ENCODE results near the gene TAF1A.

The TAF1A gene

GRCh38 chr1:222596696-222597095, 7.0 kb upstream of the TAF1A start:
- DNase-seq (ENCODE audit: low read depth), result no peak

GRCh38 chr1:222594789-222595188, 5.1 kb upstream of the TAF1A start:
- DNase-seq (ENCODE audit: low read depth), result no peak

GRCh38 chr1:222592171-222592570, 2.4 kb upstream of the TAF1A start:
- DNase-seq (ENCODE audit: low read depth), result no peak

- DNase-seq (ENCODE audit: low read depth), result no peak
Measured at GRCh38 chr1:222588135-222588534, 1.6 kb downstream of the TAF1A start.

- DNase-seq (ENCODE audit: low read depth), result no peak
Measured at GRCh38 chr1:222586842-222587241, 2.9 kb downstream of the TAF1A start.

GRCh38 chr1:222583079-222583478, 6.7 kb downstream of the TAF1A start:
- DNase-seq (ENCODE audit: low read depth), result no peak

- DNase-seq (ENCODE audit: low read depth), result no peak
Measured at GRCh38 chr1:222582099-222582774, 7.5 kb downstream of the TAF1A start.

- DNase-seq (ENCODE audit: low read depth), result no peak
Measured at GRCh38 chr1:222579316-222579715, 10.4 kb downstream of the TAF1A start.

- DNase-seq (ENCODE audit: low read depth), result no peak
Measured at GRCh38 chr1:222570837-222571236, 18.9 kb downstream of the TAF1A start.

- DNase-seq (ENCODE audit: low read depth), result no peak
Measured at GRCh38 chr1:222561656-222562055, 28.1 kb downstream of the TAF1A start.

GRCh38 chr1:222557574-222557973, 32.2 kb downstream of the TAF1A start:
- DNase-seq (ENCODE audit: low read depth), result no peak

- DNase-seq (ENCODE audit: low read depth), result no peak
Measured at GRCh38 chr1:222557148-222557547, 32.6 kb downstream of the TAF1A start.

- DNase-seq (ENCODE audit: low read depth), result no peak
Measured at GRCh38 chr1:222555992-222556615, 33.6 kb downstream of the TAF1A start.

- DNase-seq (ENCODE audit: low read depth), result no peak
Measured at GRCh38 chr1:222554177-222554576, 35.6 kb downstream of the TAF1A start.

- DNase-seq (ENCODE audit: low read depth), result no peak
Measured at GRCh38 chr1:222552882-222553281, 36.9 kb downstream of the TAF1A start.

GRCh38 chr1:222547944-222548671, 41.6 kb downstream of the TAF1A start, which contains the start of gene HHIPL2:
HHIPL2 (minus strand) TSS chr1:222548104; CDS start chr1:222548044, 60 bp downstream.
- DNase-seq (ENCODE audit: low read depth), result no peak

- DNase-seq (ENCODE audit: low read depth), result no peak
Measured at GRCh38 chr1:222547260-222547614, 42.5 kb downstream of the TAF1A start.

GRCh38 chr1:222546548-222547259, 43.0 kb downstream of the TAF1A start:
- no peak for DNase-seq (ENCODE audit: low read depth)

- no peak for DNase-seq (ENCODE audit: low read depth)
Measured at GRCh38 chr1:222546091-222546490, 43.6 kb downstream of the TAF1A start.

GRCh38 chr1:222543817-222544216, 45.9 kb downstream of the TAF1A start:
- no peak for DNase-seq (ENCODE audit: low read depth)

- DNase-seq (ENCODE audit: low read depth), result no peak
Measured at GRCh38 chr1:222540598-222540995, 49.1 kb downstream of the TAF1A start.

- no peak for DNase-seq (ENCODE audit: low read depth)
Measured at GRCh38 chr1:222539951-222540597, 49.7 kb downstream of the TAF1A start.

All from T follicular helper cell (primary cell).